ENCODE data around the gene PRKG1. TPM values are rescaled to one million over a fixed set of nuclear protein-coding genes. Genes with fewer than 3 reads are reported as not detected.

The PRKG1 gene
- total RNA-seq (under 1 TPM in 1 of 5 experiments, not detected in 4; 0.19 TPM), polyA plus RNA-seq (not detected), total RNA-seq (not detected)

DNA sequence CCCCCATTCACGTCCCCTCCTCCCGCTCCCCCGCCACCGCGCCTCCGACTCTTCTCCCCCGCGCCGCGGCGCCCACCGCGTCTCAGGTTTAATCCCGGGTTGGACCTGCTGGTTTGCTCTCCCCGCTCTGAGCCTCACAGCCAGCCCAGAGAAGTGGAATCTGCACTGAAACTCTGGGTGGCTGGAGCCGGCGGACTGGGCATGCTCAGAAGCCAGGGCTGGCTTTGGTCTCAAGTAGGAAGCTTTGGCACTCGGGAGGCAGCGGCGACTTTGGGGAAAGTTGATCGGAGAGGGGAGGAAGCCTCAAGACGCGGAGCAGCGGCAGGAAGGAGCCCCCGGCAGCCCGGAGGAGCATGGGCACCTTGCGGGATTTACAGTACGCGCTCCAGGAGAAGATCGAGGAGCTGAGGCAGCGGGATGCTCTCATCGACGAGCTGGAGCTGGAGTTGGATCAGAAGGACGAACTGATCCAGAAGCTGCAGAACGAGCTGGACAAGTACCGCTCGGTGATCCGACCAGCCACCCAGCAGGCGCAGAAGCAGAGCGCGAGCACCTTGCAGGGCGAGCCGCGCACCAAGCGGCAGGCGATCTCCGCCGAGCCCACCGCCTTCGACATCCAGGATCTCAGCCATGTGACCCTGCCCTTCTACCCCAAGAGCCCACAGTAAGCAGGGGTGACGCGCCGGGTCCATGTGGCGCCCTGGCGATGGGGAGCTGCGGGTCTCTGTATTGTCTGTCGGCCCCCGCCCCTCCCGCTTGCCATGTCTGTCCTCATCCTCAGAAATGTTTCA, at the start of gene PRKG1:
PRKG1 (plus strand) TSS at position 250 of the 791 bp plus-strand sequence.
- peak within 1 kb of the TSS; percentile 27 to 79 (median 60) for H3K4me3 Mint-ChIP-seq
- H3K36me3 Mint-ChIP-seq: peaks cover 0 to 5% (median 0%) of the 10 kb centered on the region in 5 donors
- ATAC-seq (no peak), DNase-seq (no peak)
- no peaks in the 10 kb centered on the region for H3K9me3 ChIP-seq (ENCODE audit: control insufficient read depth in 2 of 3, low read length in 3 of 3)
- intact Hi-C loops (cut with micrococcal nuclease): no loop called here
- H3K4me1 Mint-ChIP-seq: peaks cover 3 to 21% (median 13%) of the 10 kb centered on the region in 7 donors
- no peak within 1 kb of the TSS for H3K27ac Mint-ChIP-seq
- ChIA-PET POLR2A (no interaction called here), CTCF (no interaction called here)
- peaks cover 0 to 3% (median 0%) of the 10 kb centered on the region in 11 donors for H3K9me3 Mint-ChIP-seq
- no peak within 1 kb of the TSS for H3K27ac ChIP-seq (ENCODE audit: low read depth, low read length)
- peaks cover 51 to 67% (median 64%) of the 10 kb centered on the region in 5 donors for H3K27me3 Mint-ChIP-seq
- H3K4me3 ChIP-seq (ENCODE audit: low read length): no peak within 1 kb of the TSS
- no peaks in the 10 kb centered on the region for H3K4me1 ChIP-seq (ENCODE audit: control insufficient read depth in 2 of 2, insufficient read depth in 2 of 2, low read length in 2 of 2)
- no peaks in the 10 kb centered on the region for H3K36me3 ChIP-seq (ENCODE audit: control insufficient read depth in 2 of 3, insufficient read depth in 3 of 3, low read length in 3 of 3)
- H3K27me3 ChIP-seq (ENCODE audit: control insufficient read depth in 2 of 2, insufficient read depth in 2 of 2, low read length in 2 of 2): peaks cover 3 to 5% of the 10 kb centered on the region in 2 donors

DNA sequence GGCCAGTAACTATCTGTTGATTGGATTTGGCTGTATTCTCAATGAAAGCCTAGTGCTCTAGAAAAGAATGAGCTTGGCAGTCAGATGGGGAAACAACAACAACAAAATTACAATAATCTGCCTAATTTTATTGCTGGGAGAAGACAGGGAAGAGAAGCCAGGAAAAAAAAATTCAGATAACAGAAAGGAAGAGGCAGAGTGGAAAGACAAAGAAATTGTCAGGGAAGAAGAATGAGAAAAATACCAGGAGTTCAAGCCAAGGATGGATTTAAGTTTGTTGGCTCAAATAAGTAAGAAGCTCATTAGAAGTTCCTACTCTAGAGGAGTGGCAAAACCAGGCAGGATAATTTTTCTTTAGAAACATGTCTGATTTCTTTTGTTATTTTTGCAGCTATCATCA, 45.9 kb upstream of the PRKG1 start:
- ATAC-seq (no peak), DNase-seq (no peak)
- Histone ChIP-seq H3K9me3 (ENCODE audit: control insufficient read depth in 2 of 3, low read length in 3 of 3) (no peaks in the 10 kb centered on the region), H3K4me3 (ENCODE audit: low read length) (no peak overlapping the region), H3K27ac (ENCODE audit: low read depth, low read length) (no peak overlapping the region), H3K4me1 (ENCODE audit: control insufficient read depth in 2 of 2, insufficient read depth in 2 of 2, low read length in 2 of 2) (no peaks in the 10 kb centered on the region), H3K27me3 (ENCODE audit: control insufficient read depth in 2 of 2, insufficient read depth in 2 of 2, low read length in 2 of 2) (no peaks in the 10 kb centered on the region), H3K36me3 (ENCODE audit: control insufficient read depth in 2 of 3, insufficient read depth in 3 of 3, low read length in 3 of 3) (no peaks in the 10 kb centered on the region)
- peaks cover 0 to 19% (median 9%) of the 10 kb centered on the region in 5 donors for H3K27me3 Mint-ChIP-seq
- H3K27ac Mint-ChIP-seq: no peak overlapping the region
- H3K36me3 Mint-ChIP-seq: no peaks in the 10 kb centered on the region
- H3K4me1 Mint-ChIP-seq: no peaks in the 10 kb centered on the region
- no peak overlapping the region for H3K4me3 Mint-ChIP-seq
- intact Hi-C loops (cut with micrococcal nuclease): no loop called here
- ChIA-PET POLR2A (no interaction called here), CTCF (no interaction called here)
- H3K9me3 Mint-ChIP-seq: peaks cover 0 to 2% (median 0%) of the 10 kb centered on the region in 11 donors

DNA sequence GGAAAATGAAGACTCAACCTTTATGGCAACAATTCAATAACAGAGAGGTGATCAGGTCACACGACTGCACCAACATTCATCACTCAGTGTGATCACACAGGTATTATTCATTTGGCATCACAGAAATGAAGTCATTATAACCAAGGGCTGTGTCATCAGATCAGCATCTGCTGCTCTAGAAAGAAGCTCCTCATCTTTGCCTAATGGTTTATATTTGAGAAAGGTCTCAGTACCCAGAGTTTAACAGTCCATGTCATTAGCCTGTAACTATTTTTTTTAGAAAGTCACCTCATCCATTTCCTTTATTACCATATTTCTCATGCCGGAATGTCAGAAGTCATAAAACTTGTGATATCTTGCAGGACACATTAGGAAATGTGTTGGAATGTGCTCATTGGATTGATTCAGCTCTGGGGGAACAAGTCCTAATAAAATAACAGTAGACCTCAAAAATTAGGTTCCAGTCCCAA, 45.1 kb upstream of the PRKG1 start:
- DNase-seq (no peak), ATAC-seq (no peak)
- Histone ChIP-seq H3K27ac (ENCODE audit: low read depth, low read length) (no peak overlapping the region), H3K4me3 (ENCODE audit: low read length) (no peak overlapping the region), H3K9me3 (ENCODE audit: control insufficient read depth in 2 of 3, low read length in 3 of 3) (no peaks in the 10 kb centered on the region), H3K36me3 (ENCODE audit: control insufficient read depth in 2 of 3, insufficient read depth in 3 of 3, low read length in 3 of 3) (no peaks in the 10 kb centered on the region), H3K4me1 (ENCODE audit: control insufficient read depth in 2 of 2, insufficient read depth in 2 of 2, low read length in 2 of 2) (no peaks in the 10 kb centered on the region), H3K27me3 (ENCODE audit: control insufficient read depth in 2 of 2, insufficient read depth in 2 of 2, low read length in 2 of 2) (no peaks in the 10 kb centered on the region)
- ChIA-PET POLR2A (no interaction called here), CTCF (no interaction called here)
- H3K27ac Mint-ChIP-seq: no peak overlapping the region
- intact Hi-C loops (cut with micrococcal nuclease): no loop called here
- H3K27me3 Mint-ChIP-seq: peaks cover 0 to 19% (median 9%) of the 10 kb centered on the region in 5 donors
- no peaks in the 10 kb centered on the region for H3K4me1 Mint-ChIP-seq
- H3K9me3 Mint-ChIP-seq: peaks cover 0 to 2% (median 0%) of the 10 kb centered on the region in 11 donors
- H3K4me3 Mint-ChIP-seq: no peak overlapping the region
- H3K36me3 Mint-ChIP-seq: no peaks in the 10 kb centered on the region

DNA sequence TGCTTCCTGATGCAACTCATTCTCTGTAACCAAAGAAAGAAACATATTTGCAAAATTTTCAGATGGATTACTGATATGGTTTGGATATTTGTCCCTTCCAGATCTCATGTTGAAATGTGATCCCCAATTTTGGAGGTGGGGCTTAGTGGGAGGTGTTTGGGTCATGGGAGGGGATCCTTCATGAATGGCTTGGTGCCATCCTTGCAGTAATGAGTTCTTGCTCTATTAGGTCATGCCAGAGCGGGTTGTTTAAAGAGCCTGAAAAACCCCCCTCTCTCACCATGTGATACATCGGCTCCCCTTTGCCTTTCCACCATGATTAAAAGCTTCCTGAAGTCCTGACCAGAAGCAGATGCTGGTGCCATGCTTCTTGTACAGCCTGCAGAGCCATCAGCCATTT, 43.8 kb upstream of the PRKG1 start:
- no peaks in the 10 kb centered on the region for H3K36me3 Mint-ChIP-seq
- intact Hi-C loops (cut with micrococcal nuclease): no loop called here
- H3K4me3 Mint-ChIP-seq: no peak overlapping the region
- H3K4me3 ChIP-seq (ENCODE audit: low read length): no peak overlapping the region
- H3K27me3 ChIP-seq (ENCODE audit: control insufficient read depth in 2 of 2, insufficient read depth in 2 of 2, low read length in 2 of 2): no peaks in the 10 kb centered on the region
- H3K4me1 Mint-ChIP-seq: no peaks in the 10 kb centered on the region
- peaks cover 0 to 13% (median 4%) of the 10 kb centered on the region in 5 donors for H3K27me3 Mint-ChIP-seq
- H3K4me1 ChIP-seq (ENCODE audit: control insufficient read depth in 2 of 2, insufficient read depth in 2 of 2, low read length in 2 of 2): no peaks in the 10 kb centered on the region
- ChIA-PET CTCF (no interaction called here), POLR2A (no interaction called here)
- H3K27ac ChIP-seq (ENCODE audit: low read depth, low read length): no peak overlapping the region
- H3K36me3 ChIP-seq (ENCODE audit: control insufficient read depth in 2 of 3, insufficient read depth in 3 of 3, low read length in 3 of 3): no peaks in the 10 kb centered on the region
- H3K9me3 Mint-ChIP-seq: peaks cover 0 to 2% (median 0%) of the 10 kb centered on the region in 11 donors
- DNase-seq: no peak
- peak overlapping the region in 1 of 9 donors; percentile 23 for H3K27ac Mint-ChIP-seq
- ATAC-seq: no peak
- no peaks in the 10 kb centered on the region for H3K9me3 ChIP-seq (ENCODE audit: control insufficient read depth in 2 of 3, low read length in 3 of 3)

DNA sequence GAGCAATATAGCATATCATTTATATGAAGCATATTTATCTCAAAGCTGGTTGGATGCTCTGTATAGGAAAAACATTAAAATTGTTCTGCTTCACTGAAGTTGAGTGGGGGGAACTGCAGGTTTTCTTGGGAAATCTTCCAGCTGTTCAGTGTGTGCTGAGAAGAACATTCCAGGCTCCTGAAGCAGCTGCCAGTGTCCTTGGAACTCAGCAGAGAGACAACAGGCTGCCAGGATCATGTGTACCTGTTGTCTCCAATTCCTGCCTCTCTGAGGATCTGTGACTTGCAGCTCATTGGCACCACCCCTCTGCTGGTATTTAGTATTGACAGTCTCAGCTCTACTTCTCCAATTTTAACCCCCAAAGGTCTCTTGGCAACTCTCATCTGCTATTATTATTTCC, 42.3 kb upstream of the PRKG1 start:
- Mint-ChIP-seq H3K4me3 (no peak overlapping the region), H3K36me3 (no peaks in the 10 kb centered on the region), H3K4me1 (no peaks in the 10 kb centered on the region), H3K27ac (no peak overlapping the region), H3K9me3 (peaks cover 0 to 2% (median 0%) of the 10 kb centered on the region in 11 donors), H3K27me3 (peaks cover 0 to 13% (median 5%) of the 10 kb centered on the region in 5 donors)
- DNase-seq (no peak), ATAC-seq (no peak)
- intact Hi-C loops (cut with micrococcal nuclease): no loop called here
- H3K4me3 ChIP-seq (ENCODE audit: low read length): no peak overlapping the region
- H3K4me1 ChIP-seq (ENCODE audit: control insufficient read depth in 2 of 2, insufficient read depth in 2 of 2, low read length in 2 of 2): no peaks in the 10 kb centered on the region
- no peaks in the 10 kb centered on the region for H3K27me3 ChIP-seq (ENCODE audit: control insufficient read depth in 2 of 2, insufficient read depth in 2 of 2, low read length in 2 of 2)
- CTCF ChIA-PET: no interaction called here
- H3K9me3 ChIP-seq (ENCODE audit: control insufficient read depth in 2 of 3, low read length in 3 of 3): no peaks in the 10 kb centered on the region
- H3K36me3 ChIP-seq (ENCODE audit: control insufficient read depth in 2 of 3, insufficient read depth in 3 of 3, low read length in 3 of 3): no peaks in the 10 kb centered on the region
- no peak overlapping the region for H3K27ac ChIP-seq (ENCODE audit: low read depth, low read length)
- POLR2A ChIA-PET: no interaction called here

DNA sequence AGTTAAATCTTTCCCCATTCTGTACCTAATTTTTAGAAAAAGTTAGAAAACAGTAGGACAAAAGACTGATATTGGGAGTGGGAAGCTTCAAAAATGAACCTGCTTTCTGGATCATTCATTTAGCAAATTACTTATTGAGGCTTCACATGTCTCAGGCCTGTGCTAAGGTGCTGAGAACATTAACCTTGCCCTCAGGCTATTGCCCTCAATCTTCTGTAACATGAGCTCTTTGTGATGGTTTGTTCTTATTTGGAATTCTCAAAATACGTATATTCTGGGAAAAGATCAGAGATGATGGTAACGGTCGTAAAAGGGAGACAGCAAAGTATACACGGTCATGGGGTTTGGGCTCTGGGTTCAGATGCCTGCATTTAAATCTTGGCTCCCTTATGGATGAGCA, 39.5 kb upstream of the PRKG1 start:
- Mint-ChIP-seq H3K36me3 (no peaks in the 10 kb centered on the region), H3K27me3 (peaks cover 0 to 13% (median 4%) of the 10 kb centered on the region in 5 donors), H3K4me3 (no peak overlapping the region), H3K27ac (no peak overlapping the region), H3K4me1 (no peaks in the 10 kb centered on the region), H3K9me3 (peaks cover 0 to 3% (median 0%) of the 10 kb centered on the region in 11 donors)
- H3K4me3 ChIP-seq (ENCODE audit: low read length): no peak overlapping the region
- DNase-seq (no peak), ATAC-seq (no peak)
- no peaks in the 10 kb centered on the region for H3K4me1 ChIP-seq (ENCODE audit: control insufficient read depth in 2 of 2, insufficient read depth in 2 of 2, low read length in 2 of 2)
- no peaks in the 10 kb centered on the region for H3K27me3 ChIP-seq (ENCODE audit: control insufficient read depth in 2 of 2, insufficient read depth in 2 of 2, low read length in 2 of 2)
- ChIA-PET CTCF (no interaction called here), POLR2A (no interaction called here)
- H3K9me3 ChIP-seq (ENCODE audit: control insufficient read depth in 2 of 3, low read length in 3 of 3): no peaks in the 10 kb centered on the region
- no peaks in the 10 kb centered on the region for H3K36me3 ChIP-seq (ENCODE audit: control insufficient read depth in 2 of 3, insufficient read depth in 3 of 3, low read length in 3 of 3)
- intact Hi-C loops (cut with micrococcal nuclease): no loop called here
- no peak overlapping the region for H3K27ac ChIP-seq (ENCODE audit: low read depth, low read length)

DNA sequence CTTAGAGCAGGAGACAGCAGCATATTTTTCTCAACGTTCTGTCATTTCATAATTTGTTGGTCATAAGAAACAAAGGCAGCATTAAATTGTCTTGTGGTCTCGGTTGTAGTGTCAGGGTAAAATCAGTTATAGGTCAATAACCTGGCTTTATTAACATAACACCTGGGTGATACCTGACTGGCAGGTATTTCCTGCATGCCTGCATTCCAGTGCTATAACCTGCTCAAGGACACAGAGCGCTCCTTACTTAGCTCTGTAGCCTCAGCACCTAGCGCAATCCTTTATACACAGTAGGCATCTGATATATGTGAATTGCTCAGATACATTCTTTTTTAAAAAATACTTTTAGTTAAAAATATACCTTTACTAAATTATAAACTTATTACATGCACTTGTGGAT, 38.9 kb upstream of the PRKG1 start:
- CTCF ChIA-PET: interaction anchor here (0.5 kb wide), 1 partner anchor 21 kb away, joined by 3 read pairs; no protein-coding TSS in a partner anchor
- peaks cover 0 to 13% (median 4%) of the 10 kb centered on the region in 5 donors for H3K27me3 Mint-ChIP-seq
- no peak for DNase-seq
- Histone ChIP-seq H3K4me1 (ENCODE audit: control insufficient read depth in 2 of 2, insufficient read depth in 2 of 2, low read length in 2 of 2) (no peaks in the 10 kb centered on the region), H3K27ac (ENCODE audit: low read depth, low read length) (no peak overlapping the region), H3K27me3 (ENCODE audit: control insufficient read depth in 2 of 2, insufficient read depth in 2 of 2, low read length in 2 of 2) (no peaks in the 10 kb centered on the region), H3K4me3 (ENCODE audit: low read length) (no peak overlapping the region), H3K36me3 (ENCODE audit: control insufficient read depth in 2 of 3, insufficient read depth in 3 of 3, low read length in 3 of 3) (no peaks in the 10 kb centered on the region), H3K9me3 (ENCODE audit: control insufficient read depth in 2 of 3, low read length in 3 of 3) (no peaks in the 10 kb centered on the region)
- H3K9me3 Mint-ChIP-seq: peaks cover 0 to 3% (median 0%) of the 10 kb centered on the region in 11 donors
- no peaks in the 10 kb centered on the region for H3K4me1 Mint-ChIP-seq
- intact Hi-C loops (cut with micrococcal nuclease): no loop called here
- POLR2A ChIA-PET: no interaction called here
- ATAC-seq: no peak
- no peak overlapping the region for H3K4me3 Mint-ChIP-seq
- no peaks in the 10 kb centered on the region for H3K36me3 Mint-ChIP-seq
- no peak overlapping the region for H3K27ac Mint-ChIP-seq

All from naive thymus-derived CD4-positive, alpha-beta T cell (primary cell).